Trophoblast cell (in vitro differentiated cells and primary cell): ENCODE measurements around the gene ZDHHC8.

ENCODE experiments used
- DNase-seq, 2 donors: peaks; one replicate each; pipeline ENCODE4 v3.0.0-alpha.2; 2016
- H2AFZ ChIP-seq: 2 replicates; pipeline ENCODE4 v1.6.1; 2013; ENCODE audit warnings: low read length, moderate library complexity, mild to moderate bottlenecking; ENCODE audit not compliant: insufficient read depth, poor library complexity
- H2AK5ac ChIP-seq: 2 replicates; pipeline ENCODE4 v1.6.1; 2013; ENCODE audit warnings: mild to moderate bottlenecking, low read length
- H2BK120ac ChIP-seq: 2 replicates; pipeline ENCODE4 v1.6.1; 2013; ENCODE audit warnings: low read length, mild to moderate bottlenecking, moderate library complexity; ENCODE audit not compliant: insufficient read depth, poor library complexity
- H2BK12ac ChIP-seq: 2 replicates; pipeline ENCODE4 v1.6.1; 2013; ENCODE audit warnings: mild to moderate bottlenecking, low read length, moderate library complexity
- H2BK5ac ChIP-seq: 2 replicates; pipeline ENCODE4 v1.6.1; 2013; ENCODE audit warnings: low read length, low read depth, moderate library complexity, mild to moderate bottlenecking; ENCODE audit not compliant: poor library complexity
- H3K14ac ChIP-seq: 2 replicates; pipeline ENCODE4 v1.6.1; 2013; ENCODE audit warnings: mild to moderate bottlenecking, low read length
- H3K18ac ChIP-seq: 2 replicates; pipeline ENCODE4 v1.6.1; 2013; ENCODE audit warnings: mild to moderate bottlenecking, low read length
- H3K23ac ChIP-seq: 2 replicates; pipeline ENCODE4 v1.6.1; 2013; ENCODE audit warnings: low read length
- H3K27ac ChIP-seq: 2 replicates; pipeline ENCODE4 v1.5.1; 2013; ENCODE audit warnings: low read depth, mild to moderate bottlenecking, inconsistent platforms, low read length, moderate library complexity
- H3K27me3 ChIP-seq: 2 replicates; pipeline ENCODE4 v1.6.1; 2013; ENCODE audit warnings: inconsistent platforms, mild to moderate bottlenecking, low read length, moderate library complexity; ENCODE audit not compliant: insufficient read depth
- H3K36me3 ChIP-seq, 2 experiments: 1 replicate in 1 of 2; 2 replicates in 1 of 2; pipeline ENCODE4 v1.6.1; 2013; ENCODE audit warnings: low read length in 2 of 2, mild to moderate bottlenecking in 2 of 2, moderate library complexity in 1 of 2; ENCODE audit not compliant: insufficient read depth in 2 of 2, control insufficient read depth in 1 of 2
- H3K4ac ChIP-seq: 2 replicates; pipeline ENCODE4 v1.6.1; 2013; ENCODE audit warnings: low read depth, mild to moderate bottlenecking, low read length, moderate library complexity
- H3K4me1 ChIP-seq, 2 experiments: 1 replicate in 1 of 2; 2 replicates in 1 of 2; pipeline ENCODE4 v1.6.1; 2013; ENCODE audit warnings: low read length in 2 of 2, mild to moderate bottlenecking in 2 of 2, moderate library complexity in 1 of 2; ENCODE audit not compliant: insufficient read depth in 2 of 2, control insufficient read depth in 1 of 2
- H3K4me2 ChIP-seq: 2 replicates; pipeline ENCODE4 v1.6.1; 2013; ENCODE audit warnings: inconsistent platforms, mild to moderate bottlenecking, low read length, moderate library complexity
- H3K4me3 ChIP-seq: 2 replicates; pipeline ENCODE4 v1.5.1; 2013; ENCODE audit warnings: mild to moderate bottlenecking, low read depth, low read length, inconsistent platforms
- H3K79me1 ChIP-seq: one replicate; pipeline ENCODE4 v1.6.1; 2013; ENCODE audit warnings: low read length
- H3K79me2 ChIP-seq: 2 replicates; pipeline ENCODE4 v1.6.1; 2013; ENCODE audit warnings: low read length, mild to moderate bottlenecking; ENCODE audit not compliant: control insufficient read depth, insufficient read depth, poor library complexity
- H3K9ac ChIP-seq: 2 replicates; pipeline ENCODE4 v1.6.1; 2013; ENCODE audit warnings: mild to moderate bottlenecking, low read length
- H3K9me3 ChIP-seq: 2 replicates; pipeline ENCODE4 v1.6.1; 2013; ENCODE audit warnings: low read depth, mild to moderate bottlenecking, control low read depth, inconsistent platforms, low read length; ENCODE audit not compliant: insufficient read depth
- H4K12ac ChIP-seq: 2 replicates; pipeline ENCODE4 v1.6.1; 2013; ENCODE audit warnings: low read depth, mild to moderate bottlenecking, low read length, moderate library complexity
- H4K8ac ChIP-seq: 2 replicates; pipeline ENCODE4 v1.6.1; 2013; ENCODE audit warnings: low read depth, mild to moderate bottlenecking, low read length, moderate library complexity
- H4K91ac ChIP-seq: one replicate; pipeline ENCODE4 v1.6.1; 2013; ENCODE audit warnings: low read depth, mild to moderate bottlenecking, low read length, moderate library complexity
- WGBS: extraction: QIAGEN DNeasy Blood & Tissue Kit; methylation state at CpG from one replicate; pipeline ENCODE4 v1.1.7; 2013; ENCODE audit warnings: missing lambda C conversion rate; ENCODE audit not compliant: insufficient read length, insufficient coverage; ENCODE audit errors: extremely low coverage; 5-methylcytosine and 5-hydroxymethylcytosine counted together

ZDHHC8 gene

DNA sequence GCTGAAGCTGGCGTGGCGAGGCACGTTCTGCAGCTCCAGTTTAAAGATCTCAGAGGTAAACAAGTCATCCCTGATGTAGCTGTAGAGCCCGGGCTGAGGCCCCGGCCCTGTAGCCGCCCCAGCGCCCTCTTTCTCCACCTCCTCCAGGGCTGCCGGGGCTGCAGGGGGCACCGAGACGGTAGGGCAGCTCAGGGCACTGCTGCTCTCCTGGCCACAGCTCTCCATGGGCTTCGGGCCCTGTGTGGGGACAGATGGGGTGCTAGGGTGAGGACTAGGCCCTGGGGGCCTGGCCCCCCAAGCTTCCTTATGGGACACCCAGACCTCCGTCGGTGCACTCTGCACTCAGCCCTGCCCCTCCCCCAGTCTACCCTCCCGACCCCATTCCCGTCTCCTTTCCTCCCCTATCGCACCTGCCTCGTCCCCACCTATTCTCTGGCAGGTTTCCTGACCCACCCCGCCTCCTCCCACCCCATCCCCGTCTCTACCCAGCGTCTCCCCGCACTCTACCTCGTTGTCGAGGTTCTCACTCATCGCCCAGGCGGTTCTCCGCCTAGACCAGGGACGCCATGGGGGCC is 15.1 kb upstream of the ZDHHC8 start:
- Histone ChIP-seq H3K18ac (peak overlapping the region; percentile 73), H3K27me3 (no peaks in the 10 kb centered on the region), H3K4me1 (peaks cover 4 to 9% of the 10 kb centered on the region in 2 experiments), H3K4ac (peak overlapping the region; percentile 85), H2AK5ac (peak overlapping the region; percentile 82), H3K4me2 (peak overlapping the region; percentile 68), H2BK5ac (peak overlapping the region; percentile 32), H3K23ac (no peak overlapping the region), H4K8ac (peak overlapping the region; percentile 93), H3K14ac (peak overlapping the region; percentile 93), H3K79me1 (peaks cover 12% of the 10 kb centered on the region), H2BK12ac (no peak overlapping the region), H3K4me3 (peak overlapping the region; percentile 89), H4K91ac (peak overlapping the region; percentile 85), H3K36me3 (peaks cover 68 to 72% of the 10 kb centered on the region in 2 experiments), H2AFZ (peak overlapping the region; percentile 47), H3K9me3 (no peaks in the 10 kb centered on the region), H3K79me2 (peaks cover 17% of the 10 kb centered on the region), H3K9ac (peak overlapping the region; percentile 83), H2BK120ac (peak overlapping the region; percentile 75), H3K27ac (peak overlapping the region; percentile 28), H4K12ac (peak overlapping the region; percentile 84)
- no CpG with 5 or more reads among the region's 27 CpGs for WGBS
- no peak for DNase-seq

- Histone ChIP-seq H2BK5ac (peak within 1 kb of the TSS; percentile 59), H4K12ac (peak within 1 kb of the TSS; percentile 84), H4K8ac (peak within 1 kb of the TSS; percentile 93), H3K14ac (peak within 1 kb of the TSS; percentile 93), H2BK12ac (no peak within 1 kb of the TSS), H3K4me1 (peaks cover 4 to 9% of the 10 kb centered on the region in 2 experiments), H2AK5ac (peak within 1 kb of the TSS; percentile 82), H2AFZ (peak within 1 kb of the TSS; percentile 47), H3K9ac (peak within 1 kb of the TSS; percentile 96), H3K18ac (peak within 1 kb of the TSS; percentile 73), H3K4me3 (peak within 1 kb of the TSS; percentile 98), H3K79me2 (peaks cover 17% of the 10 kb centered on the region), H3K79me1 (peaks cover 12% of the 10 kb centered on the region), H3K27me3 (no peaks in the 10 kb centered on the region), H3K9me3 (no peaks in the 10 kb centered on the region), H3K23ac (no peak within 1 kb of the TSS), H3K36me3 (peaks cover 68 to 73% of the 10 kb centered on the region in 2 experiments), H2BK120ac (peak within 1 kb of the TSS; percentile 75), H3K4me2 (peak within 1 kb of the TSS; percentile 91), H3K27ac (peak within 1 kb of the TSS; percentile 28), H3K4ac (peak within 1 kb of the TSS; percentile 99), H4K91ac (peak within 1 kb of the TSS; percentile 85)
- peak; percentile 97 to 99 for DNase-seq
- WGBS: no CpG with 5 or more reads among the region's 88 CpGs
Observed at GRCh38 chr22:20116951-20117632, 14.5 kb upstream of the ZDHHC8 start, which contains the start of gene TRMT2A. Gene TRMT2A (minus strand): TSS chr22:20117226. CDS start chr22:20116906, 320 bp downstream.

DNA sequence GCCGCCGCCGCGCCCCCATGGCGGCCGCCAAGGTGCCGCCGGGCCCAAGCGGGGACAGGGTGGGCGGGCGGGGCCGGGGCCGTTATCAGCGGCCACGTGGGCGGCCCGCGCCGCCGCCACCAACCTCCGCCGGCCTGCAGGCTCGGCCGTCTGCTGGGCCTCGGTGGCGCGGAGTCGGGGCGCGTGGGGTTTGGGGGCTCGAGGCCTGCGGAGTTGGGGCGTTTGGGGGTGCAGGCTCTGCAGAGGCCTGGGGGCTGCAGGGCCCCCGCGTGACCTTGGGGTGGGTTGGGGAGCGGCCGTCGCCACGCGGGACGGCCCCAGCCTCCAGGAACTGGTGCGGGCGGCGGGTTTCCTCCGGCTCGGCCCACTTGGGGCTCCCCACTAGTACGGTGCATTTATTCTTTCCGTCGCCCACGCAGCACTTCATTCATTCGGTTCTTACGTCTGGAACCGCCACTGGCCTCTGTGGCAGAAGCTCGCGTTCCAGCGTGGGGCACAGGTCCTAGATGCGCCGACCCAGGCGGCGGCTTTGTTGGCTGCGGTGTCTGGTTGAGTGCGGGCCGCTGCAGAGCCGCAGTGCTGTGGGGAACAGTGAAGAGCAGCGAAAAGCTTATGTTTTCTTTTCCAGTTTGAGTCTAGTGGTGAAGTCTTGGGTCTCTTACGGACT is 13.8 kb upstream of the ZDHHC8 start:
- Histone ChIP-seq H3K27ac (peak overlapping the region; percentile 5), H2AFZ (peak overlapping the region; percentile 46), H3K9ac (peak overlapping the region; percentile 96), H3K4ac (peak overlapping the region; percentile 99), H2BK5ac (peak overlapping the region; percentile 59), H3K14ac (peak overlapping the region; percentile 46), H3K36me3 (peaks cover 66 to 71% of the 10 kb centered on the region in 2 experiments), H3K4me1 (peaks cover 4 to 9% of the 10 kb centered on the region in 2 experiments), H3K18ac (peak overlapping the region; percentile 58), H4K8ac (peak overlapping the region; percentile 82), H2BK12ac (no peak overlapping the region), H3K4me3 (peak overlapping the region; percentile 98), H3K27me3 (no peaks in the 10 kb centered on the region), H3K9me3 (no peaks in the 10 kb centered on the region), H3K23ac (no peak overlapping the region), H4K12ac (peak overlapping the region; percentile 73), H2AK5ac (peak overlapping the region; percentile 31), H3K4me2 (peak overlapping the region; percentile 91), H2BK120ac (peak overlapping the region; percentile 75), H3K79me1 (peaks cover 12% of the 10 kb centered on the region), H3K79me2 (peaks cover 17% of the 10 kb centered on the region), H4K91ac (peak overlapping the region; percentile 83)
- WGBS: no CpG with 5 or more reads among the region's 66 CpGs
- peak in 1 of 2 donors; percentile 51 for DNase-seq

DNA sequence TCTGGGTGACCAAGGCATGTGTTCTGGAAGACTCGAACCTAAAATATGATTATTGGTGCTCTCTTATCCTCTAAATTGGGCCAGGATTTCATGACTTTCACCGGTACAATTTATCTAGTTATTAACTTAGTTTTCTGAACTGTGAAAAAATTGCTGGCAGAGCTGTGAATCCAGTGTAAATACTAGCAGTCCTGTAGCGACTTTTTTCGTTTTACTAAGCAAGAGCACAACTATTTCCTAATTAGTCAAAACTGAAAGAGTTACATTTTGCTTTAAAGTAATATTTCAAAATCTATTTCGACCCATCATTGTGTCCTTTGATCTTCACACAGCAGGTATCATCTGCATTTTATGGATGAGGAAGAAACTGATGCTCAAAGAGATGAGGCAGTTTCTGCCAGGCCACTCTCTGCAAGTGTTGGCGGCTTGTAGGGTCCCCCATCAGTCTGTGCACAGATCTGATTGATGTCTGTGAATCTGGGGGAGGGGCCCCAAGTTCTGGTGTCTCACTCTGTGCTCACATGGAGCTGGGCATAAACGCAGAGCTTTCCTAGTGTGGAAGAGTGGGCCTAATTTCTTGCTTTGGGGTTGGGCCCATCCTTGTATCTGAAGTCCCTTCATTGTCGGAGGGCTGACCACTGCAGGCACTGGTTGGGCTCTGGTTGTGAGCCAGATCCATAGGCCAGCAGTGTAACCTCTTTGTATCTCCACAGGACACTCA is 13.1 kb upstream of the ZDHHC8 start:
- peak overlapping the region; percentile 12 for H2AK5ac ChIP-seq
- no peak overlapping the region for H3K18ac ChIP-seq
- H2BK120ac ChIP-seq: no peak overlapping the region
- no peak overlapping the region for H4K91ac ChIP-seq
- no peak overlapping the region for H2BK12ac ChIP-seq
- peaks cover 12% of the 10 kb centered on the region for H3K79me1 ChIP-seq
- peaks cover 17% of the 10 kb centered on the region for H3K79me2 ChIP-seq
- peak overlapping the region; percentile 99 for H3K4ac ChIP-seq
- peak overlapping the region; percentile 91 for H3K4me2 ChIP-seq
- peak overlapping the region; percentile 96 for H3K9ac ChIP-seq
- no peak overlapping the region for H3K14ac ChIP-seq
- H3K4me1 ChIP-seq: peaks cover 4 to 9% of the 10 kb centered on the region in 2 experiments
- H3K4me3 ChIP-seq: peak overlapping the region; percentile 98
- H3K27ac ChIP-seq: no peak overlapping the region
- WGBS: no CpG with 5 or more reads among the region's 8 CpGs
- no peaks in the 10 kb centered on the region for H3K27me3 ChIP-seq
- H3K36me3 ChIP-seq: peaks cover 61 to 68% of the 10 kb centered on the region in 2 experiments
- peak overlapping the region; percentile 50 for H3K23ac ChIP-seq
- no peaks in the 10 kb centered on the region for H3K9me3 ChIP-seq
- H4K12ac ChIP-seq: peak overlapping the region; percentile 27
- no peak overlapping the region for H2AFZ ChIP-seq
- no peak overlapping the region for H2BK5ac ChIP-seq
- no peak for DNase-seq
- H4K8ac ChIP-seq: no peak overlapping the region
